Hepatocyte (in vitro differentiated cells): Measurements from ENCODE around the gene SNAI3. TPM values are rescaled to one million over a fixed set of nuclear protein-coding genes. Genes with fewer than 3 reads are reported as not detected.

Source experiments
- DNase-seq: peaks from one replicate; pipeline ENCODE4 v3.0.0-alpha.2; 2016; ENCODE audit warnings: low spot score
- H2AFZ ChIP-seq: fragments of 200-600 bp; sonication (generic); 2 replicates; pipeline ENCODE4 v1.6.0; 2016; ENCODE audit warnings: antibody characterized with exemption, mild to moderate bottlenecking
- H3K27ac ChIP-seq: fragments of 200-600 bp; sonication (generic); 2 replicates; pipeline ENCODE4 v1.5.1; 2016; ENCODE audit warnings: mild to moderate bottlenecking
- H3K27me3 ChIP-seq: fragments of 200-600 bp; sonication (generic); 2 replicates; pipeline ENCODE4 v1.6.1; 2016
- H3K36me3 ChIP-seq: fragments of 200-600 bp; sonication (generic); replicated peaks from 2 replicates; pipeline ENCODE4 v1.5.1; 2016; ENCODE audit warnings: low read depth; ENCODE audit not compliant: insufficient read depth
- H3K4me1 ChIP-seq: fragments of 200-600 bp; sonication (generic); 2 replicates; pipeline ENCODE4 v1.5.1; 2016; ENCODE audit warnings: mild to moderate bottlenecking, moderate library complexity; ENCODE audit not compliant: insufficient read depth
- H3K4me2 ChIP-seq: fragments of 200-600 bp; sonication (generic); 2 replicates; pipeline ENCODE4 v1.6.0; 2016
- H3K4me3 ChIP-seq: fragments of 200-600 bp; sonication (generic); 2 replicates; pipeline ENCODE4 v1.5.1; 2016; ENCODE audit warnings: mild to moderate bottlenecking
- H3K79me2 ChIP-seq: fragments of 200-600 bp; sonication (generic); 2 replicates; pipeline ENCODE4 v1.6.0; 2017; ENCODE audit warnings: mild to moderate bottlenecking
- H3K9me2 ChIP-seq: fragments of 200-600 bp; sonication (generic); replicated peaks from 2 replicates; pipeline ENCODE4 v1.6.0; 2017; ENCODE audit warnings: mild to moderate bottlenecking; ENCODE audit not compliant: insufficient read depth
- H3K9me3 ChIP-seq: fragments of 200-600 bp; sonication (generic); 2 replicates; pipeline ENCODE4 v1.5.1; 2016; ENCODE audit warnings: low read depth, mild to moderate bottlenecking
- H4K20me1 ChIP-seq: fragments of 200-600 bp; sonication (generic); 2 replicates; pipeline ENCODE4 v1.6.0; 2016; ENCODE audit warnings: mild to moderate bottlenecking; ENCODE audit not compliant: insufficient read depth, poor library complexity, severe bottlenecking
- EZH2 ChIP-seq: fragments of 200-600 bp; sonication (generic); IDR thresholded peaks from 2 replicates; pipeline ENCODE4 v1.6.1; 2016; ENCODE audit warnings: antibody characterized with exemption, mild to moderate bottlenecking, borderline replicate concordance
- EZH2phosphoT487 ChIP-seq: fragments of 200-600 bp; sonication (generic); IDR thresholded peaks from one replicate; pipeline ENCODE4 v1.6.1; 2018; ENCODE audit warnings: antibody characterized with exemption, mild to moderate bottlenecking, low read depth, moderate library complexity; ENCODE audit not compliant: unreplicated experiment, severe bottlenecking
- WGBS: methylation state at CpG from one replicate; pipeline ENCODE4 v1.1.6; 2016; ENCODE audit warnings: low lambda C conversion rate; ENCODE audit errors: missing lambda C conversion rate; 5-methylcytosine and 5-hydroxymethylcytosine counted together
- polyA plus RNA-seq: library from polyadenylated mRNA; unstranded; fragments of >200 nt; fragmentation: Nextera tagmentation; extraction: Ambion mirVana; gene quantifications from 2 replicates; pipeline ENCODE4 v1.2.1, GENCODE V29; 2016
- total RNA-seq: library from RNA; depleted of rRNA; stranded (reverse); fragments of >200 nt; gene quantifications from 2 replicates; pipeline ENCODE4 v1.2.3, GENCODE V29; 2014
- TF ChIP-seq, protein P1 (sequence below): fragments of 200-600 bp; sonication (generic); IDR thresholded peaks from 2 replicates; pipeline ENCODE4 v1.5.1; 2016; ENCODE audit warnings: antibody characterized with exemption, mild to moderate bottlenecking; ENCODE audit not compliant: poor library complexity

Gene SNAI3
- total and polyA plus RNA-seq, 2 experiments from 2014 or later = 1.7 to 5.0 TPM

GRCh38 chr16:88700322-88700635, 14.0 kb upstream of the SNAI3 start:
- no peaks in the 10 kb centered on the region for H3K9me2 ChIP-seq
- H3K36me3 ChIP-seq = no peaks in the 10 kb centered on the region
- no peak overlapping the region for H3K27ac ChIP-seq
- no peak overlapping the region for H2AFZ ChIP-seq
- no peaks in the 10 kb centered on the region for H3K27me3 ChIP-seq
- no peak for DNase-seq
- TF ChIP-seq EZH2phosphoT487 (no peak), EZH2 (no peak)
- TF ChIP-seq, protein P1, sequence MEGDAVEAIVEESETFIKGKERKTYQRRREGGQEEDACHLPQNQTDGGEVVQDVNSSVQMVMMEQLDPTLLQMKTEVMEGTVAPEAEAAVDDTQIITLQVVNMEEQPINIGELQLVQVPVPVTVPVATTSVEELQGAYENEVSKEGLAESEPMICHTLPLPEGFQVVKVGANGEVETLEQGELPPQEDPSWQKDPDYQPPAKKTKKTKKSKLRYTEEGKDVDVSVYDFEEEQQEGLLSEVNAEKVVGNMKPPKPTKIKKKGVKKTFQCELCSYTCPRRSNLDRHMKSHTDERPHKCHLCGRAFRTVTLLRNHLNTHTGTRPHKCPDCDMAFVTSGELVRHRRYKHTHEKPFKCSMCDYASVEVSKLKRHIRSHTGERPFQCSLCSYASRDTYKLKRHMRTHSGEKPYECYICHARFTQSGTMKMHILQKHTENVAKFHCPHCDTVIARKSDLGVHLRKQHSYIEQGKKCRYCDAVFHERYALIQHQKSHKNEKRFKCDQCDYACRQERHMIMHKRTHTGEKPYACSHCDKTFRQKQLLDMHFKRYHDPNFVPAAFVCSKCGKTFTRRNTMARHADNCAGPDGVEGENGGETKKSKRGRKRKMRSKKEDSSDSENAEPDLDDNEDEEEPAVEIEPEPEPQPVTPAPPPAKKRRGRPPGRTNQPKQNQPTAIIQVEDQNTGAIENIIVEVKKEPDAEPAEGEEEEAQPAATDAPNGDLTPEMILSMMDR = no peak
- no peak overlapping the region for H3K4me2 ChIP-seq
- no peaks in the 10 kb centered on the region for H4K20me1 ChIP-seq
- H3K4me3 ChIP-seq = no peak overlapping the region
- WGBS = 86% methylated on average over 12 of the region's 14 CpGs
- H3K4me1 ChIP-seq = peaks cover 3% of the 10 kb centered on the region
- H3K79me2 ChIP-seq = peaks cover 12% of the 10 kb centered on the region
- H3K9me3 ChIP-seq = no peaks in the 10 kb centered on the region

GRCh38 chr16:88699180-88699579, 12.9 kb upstream of the SNAI3 start:
- no peaks in the 10 kb centered on the region for H3K36me3 ChIP-seq
- H3K9me2 ChIP-seq = no peaks in the 10 kb centered on the region
- H3K4me3 ChIP-seq = no peak overlapping the region
- H3K9me3 ChIP-seq = no peaks in the 10 kb centered on the region
- H2AFZ ChIP-seq = no peak overlapping the region
- H4K20me1 ChIP-seq = no peaks in the 10 kb centered on the region
- DNase-seq = no peak
- H3K79me2 ChIP-seq = peaks cover under 1% of the 10 kb centered on the region
- no peak overlapping the region for H3K4me2 ChIP-seq
- TF ChIP-seq, protein P1 = no peak
- TF ChIP-seq EZH2phosphoT487 = no peak
- TF ChIP-seq EZH2 = no peak
- no peaks in the 10 kb centered on the region for H3K4me1 ChIP-seq
- H3K27ac ChIP-seq = no peak overlapping the region
- no peaks in the 10 kb centered on the region for H3K27me3 ChIP-seq
- 94% methylated on average over 16 of the region's 16 CpGs for WGBS

DNA sequence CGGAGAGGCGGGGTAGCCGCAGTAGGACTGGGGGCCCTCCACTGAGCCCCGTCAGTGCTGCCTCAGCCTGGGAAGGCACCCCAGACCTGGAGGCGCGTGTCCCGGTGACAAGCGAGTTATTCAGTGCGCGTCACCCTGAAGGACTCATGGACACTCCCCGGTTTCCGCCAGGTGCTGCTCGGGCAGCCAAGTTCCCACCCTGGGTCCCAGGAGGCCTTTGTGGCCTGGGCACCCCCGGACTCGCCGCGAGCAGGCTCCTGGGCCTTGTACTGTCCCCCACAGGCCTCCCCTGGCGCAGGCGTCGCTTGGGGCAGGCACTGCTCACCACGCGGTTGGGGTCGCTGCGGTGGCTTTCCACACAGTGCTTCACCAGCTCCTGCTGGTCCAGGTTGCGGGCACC, 12.3 kb upstream of the SNAI3 start:
- TF ChIP-seq EZH2phosphoT487 = no peak
- TF ChIP-seq, protein P1 = no peak
- TF ChIP-seq EZH2 = no peak
- no peaks in the 10 kb centered on the region for H3K79me2 ChIP-seq
- no peak overlapping the region for H3K27ac ChIP-seq
- H3K4me3 ChIP-seq = no peak overlapping the region
- no peak overlapping the region for H3K4me2 ChIP-seq
- no peaks in the 10 kb centered on the region for H3K9me2 ChIP-seq
- no peak overlapping the region for H2AFZ ChIP-seq
- no peaks in the 10 kb centered on the region for H3K4me1 ChIP-seq
- DNase-seq = no peak
- 97% methylated on average over 22 of the region's 25 CpGs for WGBS
- H4K20me1 ChIP-seq = no peaks in the 10 kb centered on the region
- no peaks in the 10 kb centered on the region for H3K27me3 ChIP-seq
- H3K9me3 ChIP-seq = no peaks in the 10 kb centered on the region
- H3K36me3 ChIP-seq = no peaks in the 10 kb centered on the region
